Limb (tissue), 2 donors: ENCODE data around the gene TNS1.

Source experiments
- DNase-seq, 2 donors: peaks; one replicate each; pipeline ENCODE4 v3.0.0-alpha.2; 2016; ENCODE audit errors: extremely low spot score in 2 of 2

The TNS1 gene

DNA sequence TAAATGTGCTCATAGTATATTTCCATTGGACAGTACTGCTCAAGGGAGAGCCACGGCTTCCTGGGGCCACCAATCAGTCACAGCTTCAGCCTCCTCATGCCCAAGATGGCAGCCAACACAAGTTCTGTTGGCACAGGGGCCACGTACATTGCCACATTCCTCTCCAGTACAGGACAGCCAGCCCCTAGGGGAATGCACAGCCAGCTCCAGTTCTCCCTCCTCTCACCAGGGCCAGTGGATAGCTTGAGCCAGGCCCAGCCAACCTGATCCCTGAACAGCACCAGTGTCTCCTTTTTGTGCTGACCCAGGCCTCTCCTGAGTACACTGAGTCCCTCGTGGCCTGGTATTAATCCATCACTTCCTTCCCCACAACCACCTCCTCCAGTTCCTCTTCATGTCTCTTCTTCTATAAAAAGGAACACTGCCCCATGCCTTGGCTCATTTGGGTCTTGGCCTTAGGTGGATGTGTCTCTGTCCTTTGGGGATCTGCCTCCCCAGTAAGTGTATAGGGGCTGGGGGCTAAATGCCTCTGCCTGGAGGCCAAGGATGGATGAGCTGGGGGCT, 168.7 kb downstream of the TNS1 start:
- DNase-seq: no peak

DNA sequence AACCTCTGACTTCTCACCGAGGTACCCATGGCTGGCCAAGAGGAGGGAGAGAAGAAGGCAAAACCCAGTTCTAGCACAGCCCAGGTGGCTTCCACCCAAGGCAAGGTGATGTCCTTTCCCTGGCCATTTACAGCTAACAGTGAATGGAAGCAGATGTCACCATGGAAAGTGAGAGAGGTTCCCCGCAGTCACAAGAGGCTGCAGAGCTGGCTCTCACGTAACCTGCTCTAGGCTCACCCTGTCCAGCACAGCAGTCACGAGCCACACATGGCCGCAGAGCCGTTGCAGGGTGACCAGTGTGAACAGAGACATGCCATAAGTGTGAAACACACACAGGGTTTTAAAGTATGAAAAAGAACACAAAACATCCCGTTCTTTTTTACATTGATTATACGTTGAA, 169.4 kb downstream of the TNS1 start:
- no peak for DNase-seq

DNA sequence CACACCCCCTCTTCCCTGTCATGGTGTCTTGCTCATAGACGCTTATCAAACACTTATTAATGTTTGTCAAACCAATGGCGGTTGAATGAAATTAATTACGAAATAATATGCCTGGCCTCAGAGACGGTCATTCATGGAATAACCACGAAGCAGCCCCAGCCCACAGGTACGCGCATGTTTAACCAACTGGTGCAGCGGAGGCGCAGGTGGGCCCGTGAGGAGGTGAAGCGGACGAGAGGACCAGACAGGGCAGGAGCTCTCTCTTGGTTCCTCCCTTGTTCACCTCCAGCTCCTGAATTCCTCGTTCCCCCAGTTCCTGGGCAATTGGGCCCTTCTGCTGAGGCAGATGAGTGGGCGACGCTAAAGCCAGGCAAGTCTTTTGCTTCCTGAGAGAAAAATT, 169.8 kb downstream of the TNS1 start:
- DNase-seq: no peak

DNA sequence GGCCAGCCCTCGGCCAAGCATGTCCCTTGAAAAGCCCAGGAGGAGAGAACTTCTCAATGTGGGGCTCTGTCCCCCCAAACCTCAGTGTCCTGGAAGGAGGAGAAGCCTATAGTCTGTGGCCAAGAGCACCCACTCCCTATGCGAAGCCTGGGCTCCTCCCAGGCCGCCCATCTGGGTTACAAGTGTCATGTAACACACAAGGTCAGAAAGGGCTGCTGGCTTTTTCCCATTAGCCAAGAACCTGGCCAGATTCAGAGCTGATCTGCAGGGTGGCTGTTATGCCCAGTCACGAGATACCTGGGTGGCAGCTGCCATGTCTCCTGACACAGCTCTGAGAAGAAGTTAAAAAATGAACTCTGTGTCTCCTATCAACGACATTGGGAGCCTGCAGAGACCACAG, 170.7 kb downstream of the TNS1 start:
- no peak for DNase-seq

DNA sequence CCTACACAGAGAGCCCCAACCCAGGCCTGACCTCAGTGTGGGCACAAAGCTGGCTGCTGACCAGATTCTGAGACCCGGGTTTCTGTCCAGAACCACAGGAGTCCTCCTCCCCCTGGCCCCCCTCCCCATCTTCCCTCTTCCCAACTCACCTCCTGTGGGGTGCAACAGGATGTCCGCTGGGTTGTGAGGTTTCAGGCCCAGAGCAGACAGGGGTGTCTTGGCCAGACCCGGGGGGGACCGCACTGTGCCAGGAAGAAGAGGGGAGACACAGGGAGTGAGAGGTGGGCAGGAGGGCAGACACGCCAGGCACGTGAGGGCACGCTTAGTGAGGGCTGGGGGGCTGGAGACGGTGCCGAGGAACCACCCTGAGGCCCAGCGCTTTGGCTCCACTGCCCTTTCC, 171.5 kb downstream of the TNS1 start:
- no peak for DNase-seq

- DNase-seq: no peak
These were observed 172.0 kb downstream of the TNS1 start for GRCh38 chr2:217830807-217831206.

DNA sequence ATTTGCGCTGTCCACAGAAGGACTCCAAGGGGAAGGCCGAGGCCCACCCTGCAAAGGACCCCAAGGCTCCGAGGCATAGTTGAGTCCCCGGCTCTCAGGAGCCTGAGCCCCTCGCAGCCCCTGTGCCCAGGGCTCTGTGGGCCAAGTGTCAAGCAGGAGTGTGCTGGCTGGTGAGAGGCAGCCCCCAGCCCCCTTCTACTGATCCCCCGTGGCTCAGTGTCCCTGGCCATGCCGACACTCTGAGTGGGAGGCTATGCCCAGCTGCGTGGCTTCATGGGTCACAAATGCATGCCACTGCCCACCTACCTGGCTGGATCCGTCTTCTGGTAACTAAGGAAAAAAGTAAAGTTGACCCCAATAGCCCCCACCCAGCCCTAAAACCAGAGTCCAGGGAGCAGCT, 172.7 kb downstream of the TNS1 start:
- no peak for DNase-seq

GRCh38 chr2:217829420-217829819, 173.4 kb downstream of the TNS1 start:
- DNase-seq: no peak

DNA sequence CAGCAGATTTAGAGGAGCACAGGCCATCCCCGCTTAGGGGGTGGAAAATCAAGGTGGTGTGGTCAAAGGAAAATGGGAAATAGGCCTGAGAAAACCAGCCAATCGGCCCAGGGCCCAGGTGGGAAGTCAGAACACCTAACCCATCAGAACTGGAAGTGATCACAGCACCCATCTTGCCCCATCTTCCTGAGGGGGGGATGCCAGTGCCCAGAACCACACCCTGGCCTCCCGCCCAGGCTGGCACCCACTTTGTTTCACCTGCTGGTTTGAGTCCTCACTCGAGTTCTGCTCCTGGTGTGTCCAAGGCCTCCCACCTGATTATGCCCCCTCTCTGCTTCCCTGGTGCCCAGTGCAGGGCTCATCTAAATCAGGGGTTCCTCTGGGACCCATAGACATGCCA, 174.5 kb downstream of the TNS1 start:
- DNase-seq: no peak

- DNase-seq: peak in 1 of 2 donors; percentile 34
These were observed 175.2 kb downstream of the TNS1 start for GRCh38 chr2:217827430-217828201.

- DNase-seq: peak in 1 of 2 donors; percentile 40
These were observed 175.8 kb downstream of the TNS1 start for GRCh38 chr2:217826991-217827390.

DNA sequence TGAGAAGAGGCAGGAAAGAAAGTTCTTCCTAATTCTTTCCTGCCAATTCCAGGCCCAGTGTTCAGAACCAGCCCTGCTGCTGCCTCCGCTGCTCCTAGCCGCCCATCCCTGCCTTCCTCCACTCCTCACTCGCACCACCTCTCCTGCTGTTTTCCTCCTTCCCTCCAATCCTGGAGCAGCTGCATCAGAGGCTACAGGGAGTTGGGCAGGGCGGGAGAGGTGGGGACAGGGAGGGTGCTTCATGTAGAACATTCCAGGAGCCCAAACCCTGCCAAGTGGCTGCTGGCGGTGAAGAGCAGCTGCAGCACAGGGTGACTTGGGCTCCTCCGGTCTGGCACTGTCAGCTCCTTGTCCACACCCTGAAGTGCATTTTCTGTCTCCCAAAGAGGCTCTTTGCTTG, 176.3 kb downstream of the TNS1 start:
- DNase-seq: peak in 1 of 2 donors; percentile 27

DNA sequence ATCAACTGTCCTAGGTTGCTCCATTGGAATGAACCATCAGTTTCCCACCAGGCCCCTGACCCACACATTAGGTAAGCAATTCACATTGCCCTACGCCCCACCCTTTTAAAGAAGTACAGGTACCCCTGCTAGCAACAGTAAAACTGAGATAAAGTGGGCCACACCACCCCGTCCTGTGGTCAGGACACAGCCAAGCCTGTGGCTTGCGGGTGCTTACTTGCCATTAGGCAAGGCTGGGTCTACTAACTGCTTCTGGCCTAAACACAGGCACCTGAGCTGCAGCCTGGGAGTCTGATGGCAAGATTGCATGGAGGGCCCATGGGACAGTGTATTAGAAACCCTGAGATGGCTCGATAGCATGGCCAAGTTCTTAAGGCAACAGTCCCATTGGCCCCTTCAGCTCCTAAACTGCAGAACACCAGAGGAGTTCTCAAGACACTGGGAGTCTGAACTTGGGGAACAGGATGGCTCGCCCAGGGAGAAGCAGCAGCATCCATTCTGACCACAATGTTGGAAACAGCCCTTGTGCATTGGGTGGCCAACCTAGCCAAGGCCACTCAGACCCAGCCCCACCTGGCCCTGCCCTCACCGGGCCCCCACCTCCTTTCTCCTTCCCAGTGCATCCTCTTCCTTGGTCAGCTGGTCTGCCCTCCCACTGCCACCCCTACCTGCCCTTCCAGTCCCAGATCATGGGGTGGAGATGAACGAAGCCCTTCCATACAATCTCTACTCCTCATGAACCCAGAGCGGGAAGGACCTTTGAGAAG, 177.1 kb downstream of the TNS1 start:
- DNase-seq: no peak

GRCh38 chr2:217824223-217824622, 178.6 kb downstream of the TNS1 start:
- DNase-seq: no peak

- DNase-seq: no peak
These were observed 179.2 kb downstream of the TNS1 start for GRCh38 chr2:217823626-217824025.

DNA sequence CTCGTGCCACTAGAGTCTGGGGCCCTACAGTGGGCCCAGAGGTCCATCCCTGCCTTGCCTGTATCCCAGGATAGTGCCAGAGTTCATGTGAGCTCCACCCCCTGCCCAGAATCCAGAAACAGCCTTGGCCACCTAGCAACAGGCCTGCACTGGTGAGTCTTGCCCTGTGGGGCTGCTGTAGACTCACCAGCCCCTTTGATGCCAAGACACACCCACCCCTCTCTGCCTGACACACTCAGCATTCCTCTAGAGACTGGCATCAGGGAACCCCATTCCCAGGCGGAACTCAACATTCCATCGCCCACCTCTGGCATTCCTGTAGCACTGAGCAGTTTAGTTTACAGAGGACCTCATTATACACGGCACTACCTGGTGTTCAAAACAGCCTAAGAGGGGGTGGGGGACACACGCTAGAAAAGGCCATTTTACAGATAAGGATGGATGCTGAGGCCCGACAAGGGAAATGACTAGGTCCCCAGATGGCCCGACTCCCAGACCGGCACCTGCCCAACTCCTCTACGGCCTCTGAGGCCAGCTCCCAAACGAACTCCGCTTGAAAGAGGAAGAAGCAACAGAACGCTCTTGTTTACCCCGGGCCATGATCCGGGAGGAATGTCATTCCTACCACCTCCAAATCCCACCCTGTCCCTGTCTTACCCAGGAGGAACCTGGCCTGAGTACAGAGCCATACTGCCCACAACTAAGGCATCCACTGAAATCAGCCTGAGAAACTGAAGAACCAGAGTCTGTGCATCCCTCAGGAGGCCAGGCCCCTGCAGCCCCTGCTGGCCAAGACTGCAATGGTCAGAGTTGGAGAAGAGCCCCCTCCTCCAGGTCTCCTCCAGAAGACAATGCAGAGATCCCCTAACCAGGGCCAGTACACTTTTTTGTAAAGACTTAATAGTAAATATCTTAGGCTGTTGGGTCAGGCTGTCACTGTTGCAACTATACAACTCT, 180.2 kb downstream of the TNS1 start:
- DNase-seq: no peak

DNA sequence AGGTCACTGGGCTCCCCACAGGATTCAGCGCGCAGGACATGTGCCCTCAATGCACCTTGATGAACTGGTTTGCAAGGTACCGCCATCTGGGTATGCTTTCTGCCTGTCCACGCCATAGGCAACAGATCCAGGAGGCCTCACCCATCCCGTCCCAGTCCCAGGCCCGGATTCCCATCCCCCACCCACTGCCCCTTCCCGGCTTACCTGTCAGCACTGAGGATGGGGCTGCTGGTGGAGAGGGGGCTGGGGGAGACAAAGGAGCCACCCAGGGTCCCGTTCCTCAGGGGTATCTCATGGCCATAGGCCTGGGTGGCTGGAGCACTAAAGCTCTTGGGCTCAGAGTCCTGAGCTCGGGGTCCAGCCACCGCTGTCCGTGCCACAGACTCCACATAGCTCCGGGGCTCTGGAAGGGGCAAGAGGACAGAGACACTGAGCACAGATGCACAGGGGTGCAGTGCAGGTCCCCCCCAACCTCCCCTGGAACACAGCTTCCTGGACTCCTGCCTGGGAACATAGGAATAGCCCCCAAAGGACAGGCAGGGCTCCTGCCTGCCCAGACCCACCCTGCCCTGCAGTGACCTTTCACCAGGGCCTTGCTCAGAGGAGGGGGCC, 181.2 kb downstream of the TNS1 start:
- DNase-seq: no peak

GRCh38 chr2:217820904-217821303, 181.9 kb downstream of the TNS1 start:
- DNase-seq: no peak

DNA sequence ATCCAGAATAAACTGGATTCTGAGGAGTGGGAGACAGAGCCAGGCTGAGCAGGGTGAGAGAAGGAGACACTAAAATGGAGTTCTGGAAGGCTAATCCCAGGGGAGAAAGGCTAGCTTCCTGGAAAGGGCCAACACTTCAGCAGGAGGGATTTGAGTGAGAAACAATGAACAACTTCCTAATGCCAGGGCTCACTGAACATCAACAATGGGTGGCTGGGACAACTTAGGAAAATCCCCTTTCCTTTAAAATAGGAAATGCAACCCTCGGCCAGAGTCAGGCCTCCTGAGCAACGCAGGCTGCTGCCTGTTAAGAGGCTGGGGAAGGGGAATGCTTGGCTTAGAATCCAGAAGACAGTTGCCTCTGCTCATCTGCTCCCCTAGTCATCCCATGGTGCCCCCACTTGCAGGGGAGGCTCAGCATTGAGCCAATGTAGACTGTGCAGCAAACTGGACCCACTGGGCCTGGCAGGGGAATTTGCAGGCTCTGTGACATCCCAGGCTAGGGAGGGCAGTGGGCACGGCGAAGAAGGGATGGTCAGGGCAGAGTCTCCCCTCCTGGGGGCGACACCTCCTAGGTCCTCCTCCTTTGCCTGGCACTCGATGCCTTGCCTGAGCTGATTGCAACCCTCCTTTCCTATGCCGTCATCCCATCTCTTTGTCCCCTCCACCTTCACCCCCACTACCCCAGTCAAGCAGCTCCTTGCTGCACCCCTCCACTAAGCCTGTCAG, 182.5 kb downstream of the TNS1 start:
- no peak for DNase-seq

DNA sequence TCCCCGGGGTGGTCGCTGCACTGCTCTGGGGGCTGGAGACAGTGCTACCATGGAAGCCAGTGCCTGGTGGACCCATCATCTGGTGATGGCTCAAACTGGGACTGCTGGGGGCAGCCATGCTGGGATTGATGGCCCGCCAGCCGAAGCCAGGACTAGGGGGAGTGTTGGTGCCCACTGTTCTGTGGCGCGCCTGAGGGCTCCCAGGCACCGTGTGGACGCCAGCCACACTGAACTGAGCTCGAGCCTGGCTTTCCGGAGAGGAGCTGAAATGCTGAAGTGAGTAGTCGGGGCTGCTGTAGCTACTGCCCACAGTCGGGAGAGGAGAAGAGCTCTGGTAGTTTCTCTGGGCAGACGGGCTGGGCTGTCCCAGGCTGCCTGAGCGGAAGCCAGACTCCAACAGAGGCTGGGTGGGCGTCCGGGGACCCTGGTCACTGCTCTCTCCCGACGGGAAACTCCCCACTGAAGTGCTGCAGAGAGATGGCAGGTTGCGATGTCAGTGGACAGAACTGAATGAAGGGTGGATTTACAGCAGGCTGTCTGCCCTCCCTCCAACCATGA, 184.4 kb downstream of the TNS1 start:
- no peak for DNase-seq
